Stimulated activated CD4-positive, alpha-beta T cell treated with anti-CD3 and anti-CD28 coated beads, Interleukin-15, amount 100 ng/mL, for 24 hours (primary cell): ENCODE results near the gene NUMBL.
A peak's percentile ranks its signal among the peaks of the same experiment; 100 is the strongest.
"Not testable (repeated sequence)": the region's sequence is repeated elsewhere in the genome, so short reads cannot be mapped to it uniquely, and the experiment has no call there.

ENCODE experiments used
- DNase-seq: peaks from one replicate; pipeline ENCODE4 v3.0.0-alpha.2; 2020

Gene NUMBL

DNA sequence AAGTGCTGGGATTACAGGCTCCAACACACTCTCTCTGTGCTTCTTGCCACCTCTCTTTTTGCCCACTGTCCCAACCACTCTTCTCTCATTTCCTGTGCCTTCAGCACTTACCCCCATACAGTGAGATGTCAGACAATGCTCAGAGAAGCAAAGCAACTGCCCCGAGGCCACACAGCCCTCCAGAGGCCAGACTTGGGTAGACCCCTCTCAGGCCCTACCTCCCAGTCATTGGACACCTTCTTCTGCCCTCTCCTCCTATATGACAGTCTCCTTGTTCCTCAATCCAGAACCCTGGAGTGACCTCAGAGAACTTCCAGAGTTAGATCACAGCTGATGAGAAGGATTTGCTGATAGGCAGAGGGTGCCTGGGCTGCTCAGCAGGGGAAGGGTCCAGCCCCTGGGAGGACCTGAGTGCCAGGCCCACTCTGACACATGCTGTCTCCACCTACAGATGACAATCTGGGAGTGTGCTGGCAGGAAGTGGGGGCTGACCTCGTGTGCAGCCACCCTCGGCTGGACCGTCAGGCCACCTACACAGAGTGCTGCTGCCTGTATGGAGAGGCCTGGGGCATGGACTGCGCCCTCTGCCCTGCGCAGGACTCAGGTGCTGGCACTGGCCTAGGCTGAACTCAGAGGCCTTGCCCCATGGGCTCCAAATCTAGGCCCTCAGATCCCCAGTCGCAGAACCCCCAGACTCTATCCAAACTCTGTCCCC lies 64.9 kb downstream of the NUMBL start:
- no peak for DNase-seq

DNA sequence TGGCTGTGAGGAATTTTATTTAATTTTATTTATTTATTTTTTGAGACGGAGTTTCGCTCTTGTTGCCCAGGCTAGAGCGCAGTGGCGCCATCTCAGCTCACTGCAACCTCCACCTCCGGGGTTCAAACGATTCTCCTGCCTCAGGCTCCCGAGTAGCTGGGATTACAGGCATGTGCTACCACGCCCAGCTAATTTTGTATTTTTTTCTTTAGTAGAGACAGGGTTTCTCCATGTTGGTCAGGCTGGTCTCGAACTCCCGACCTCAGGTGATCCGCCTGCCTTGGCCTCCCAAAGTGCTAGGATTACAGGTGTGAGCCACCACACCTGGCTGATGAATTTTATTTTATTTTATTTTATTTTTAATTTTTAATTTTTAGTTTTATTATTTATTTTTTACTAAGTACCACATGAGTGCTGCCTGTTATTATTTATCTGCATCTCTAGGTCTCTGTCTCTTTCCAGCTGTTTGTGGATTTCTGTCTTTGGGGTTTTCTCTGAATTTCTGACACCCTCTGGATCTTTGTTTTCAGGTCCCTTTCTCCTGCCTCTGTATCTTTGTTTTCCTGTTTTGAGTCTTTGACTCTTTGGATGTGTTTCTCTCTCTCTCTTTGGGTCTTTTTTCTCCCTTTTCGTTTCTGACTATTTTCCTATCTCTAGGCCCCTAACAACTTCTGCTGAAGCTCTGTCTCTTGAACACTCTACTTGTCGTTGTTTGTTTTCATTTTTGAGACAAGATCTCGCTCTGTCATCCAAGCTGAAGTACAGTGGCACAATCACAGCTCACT lies 65.9 kb downstream of the NUMBL start:
- DNase-seq, result not testable (repeated sequence)

DNA sequence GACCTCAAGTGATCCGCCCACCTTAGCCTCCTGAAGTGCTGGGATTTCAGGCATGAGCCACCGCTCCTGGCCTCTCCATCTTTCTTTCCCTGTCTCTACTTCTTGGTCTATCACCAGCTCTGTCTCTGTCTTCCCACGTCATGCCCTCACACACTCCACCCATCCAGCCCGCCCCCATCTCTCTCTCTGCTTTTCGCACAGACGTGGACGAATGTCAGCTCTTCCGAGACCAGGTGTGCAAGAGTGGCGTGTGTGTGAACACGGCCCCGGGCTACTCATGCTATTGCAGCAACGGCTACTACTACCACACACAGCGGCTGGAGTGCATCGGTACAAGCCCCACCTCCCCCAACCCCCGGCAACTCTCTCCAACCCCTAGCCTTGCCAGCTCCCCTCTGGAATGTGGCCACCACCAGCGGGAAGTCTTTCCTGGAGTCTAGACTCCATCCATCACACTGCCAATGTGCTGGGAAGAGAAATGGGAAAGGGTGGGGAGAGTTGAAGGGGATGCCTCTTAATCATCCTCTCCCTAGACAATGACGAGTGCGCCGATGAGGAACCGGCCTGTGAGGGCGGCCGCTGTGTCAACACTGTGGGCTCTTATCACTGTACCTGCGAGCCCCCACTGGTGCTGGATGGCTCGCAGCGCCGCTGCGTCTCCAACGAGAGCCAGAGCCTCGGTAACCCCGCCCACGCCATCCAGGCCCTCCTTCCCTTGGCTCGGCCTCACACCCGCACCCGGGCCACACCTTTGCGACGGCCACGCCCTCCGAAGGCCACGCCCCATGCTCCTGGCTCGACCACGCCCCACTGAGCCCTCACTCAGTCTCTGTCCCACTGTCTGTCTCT lies 66.8 kb downstream of the NUMBL start:
- peak; percentile 52 for DNase-seq

DNA sequence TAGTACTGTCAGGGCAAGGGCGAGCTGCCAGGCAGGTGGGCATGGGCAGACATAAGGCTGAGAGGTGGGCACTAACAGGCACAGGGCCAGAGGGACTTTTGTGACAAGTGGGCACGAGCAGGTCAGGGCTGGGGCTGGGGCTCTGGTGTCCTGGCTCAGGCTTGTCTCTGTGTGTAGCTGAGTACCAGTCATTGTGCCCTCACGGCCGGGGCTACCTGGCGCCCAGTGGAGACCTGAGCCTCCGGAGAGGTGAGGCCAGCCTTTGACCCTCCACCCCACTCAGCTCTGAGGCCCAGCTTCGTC lies 67.7 kb downstream of the NUMBL start:
- no peak for DNase-seq

DNA sequence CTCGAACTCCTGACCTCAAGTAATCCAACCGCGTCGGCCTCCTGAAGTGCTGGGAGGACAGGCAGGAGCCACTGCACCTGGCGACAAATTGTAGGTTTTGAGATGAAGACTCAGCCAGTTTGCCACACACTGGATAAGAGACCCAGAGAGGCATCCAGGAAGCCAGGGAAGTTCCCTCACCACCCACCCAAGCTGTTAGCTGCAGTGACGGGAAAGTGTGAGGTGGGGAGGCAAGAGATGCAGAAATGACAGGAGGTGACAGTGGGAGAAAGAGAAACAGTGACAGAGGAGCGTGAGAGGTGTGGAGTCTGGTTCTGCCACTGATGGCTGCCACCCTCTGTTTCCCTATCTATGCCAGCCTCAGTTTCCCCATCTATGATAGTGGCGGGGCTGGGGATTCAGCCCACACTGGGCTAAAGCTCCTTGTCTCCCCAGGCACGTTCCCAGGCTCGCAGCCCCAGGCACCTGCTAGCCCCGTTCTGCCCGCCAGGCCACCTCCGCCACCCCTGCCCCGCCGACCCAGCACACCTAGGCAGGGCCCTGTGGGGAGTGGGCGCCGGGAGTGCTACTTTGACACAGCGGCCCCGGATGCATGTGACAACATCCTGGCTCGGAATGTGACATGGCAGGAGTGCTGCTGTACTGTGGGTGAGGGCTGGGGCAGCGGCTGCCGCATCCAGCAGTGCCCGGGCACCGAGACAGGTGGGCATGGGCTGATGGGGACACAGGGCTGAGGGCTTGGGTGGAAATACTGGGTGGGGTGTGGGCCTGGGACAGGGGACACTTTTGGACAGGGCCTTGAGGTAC lies 68.3 kb downstream of the NUMBL start:
- DNase-seq, result no peak

DNA sequence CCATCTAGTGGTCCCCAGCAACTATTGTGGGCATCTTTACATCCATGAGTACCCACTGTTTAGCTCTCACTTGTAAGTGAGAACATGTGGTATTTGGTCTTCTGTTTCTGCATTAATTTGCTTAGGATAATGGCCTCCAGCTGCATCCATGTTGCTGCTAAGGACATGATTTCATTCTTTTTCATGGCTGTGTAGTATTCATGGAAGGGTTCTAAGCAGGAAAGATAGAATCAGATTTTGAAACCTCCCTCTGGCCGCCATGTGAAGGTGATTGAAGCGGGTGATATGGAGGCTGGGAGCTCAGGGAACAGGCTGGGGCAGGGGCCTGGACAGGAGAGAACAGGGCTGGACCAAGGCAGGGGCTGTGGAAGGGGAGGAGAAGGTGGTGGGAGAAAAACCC lies 69.2 kb downstream of the NUMBL start:
- DNase-seq, result no peak

DNA sequence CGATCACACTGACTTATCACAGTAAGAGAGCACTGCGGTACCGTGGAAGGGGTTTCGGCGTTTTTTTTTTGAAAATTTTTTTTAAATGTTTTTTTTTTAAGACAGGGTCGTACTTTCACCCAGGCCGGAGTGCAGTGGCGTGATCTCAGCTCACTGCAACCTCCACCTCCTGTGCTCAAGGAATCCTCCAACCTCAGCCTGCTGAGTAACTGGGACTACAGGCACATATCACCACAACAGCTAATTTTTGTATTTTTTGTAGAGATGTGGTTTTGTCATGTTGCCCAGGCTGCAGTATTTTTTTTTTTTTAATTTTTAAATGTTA lies 70.3 kb downstream of the NUMBL start:
- no peak for DNase-seq

DNA sequence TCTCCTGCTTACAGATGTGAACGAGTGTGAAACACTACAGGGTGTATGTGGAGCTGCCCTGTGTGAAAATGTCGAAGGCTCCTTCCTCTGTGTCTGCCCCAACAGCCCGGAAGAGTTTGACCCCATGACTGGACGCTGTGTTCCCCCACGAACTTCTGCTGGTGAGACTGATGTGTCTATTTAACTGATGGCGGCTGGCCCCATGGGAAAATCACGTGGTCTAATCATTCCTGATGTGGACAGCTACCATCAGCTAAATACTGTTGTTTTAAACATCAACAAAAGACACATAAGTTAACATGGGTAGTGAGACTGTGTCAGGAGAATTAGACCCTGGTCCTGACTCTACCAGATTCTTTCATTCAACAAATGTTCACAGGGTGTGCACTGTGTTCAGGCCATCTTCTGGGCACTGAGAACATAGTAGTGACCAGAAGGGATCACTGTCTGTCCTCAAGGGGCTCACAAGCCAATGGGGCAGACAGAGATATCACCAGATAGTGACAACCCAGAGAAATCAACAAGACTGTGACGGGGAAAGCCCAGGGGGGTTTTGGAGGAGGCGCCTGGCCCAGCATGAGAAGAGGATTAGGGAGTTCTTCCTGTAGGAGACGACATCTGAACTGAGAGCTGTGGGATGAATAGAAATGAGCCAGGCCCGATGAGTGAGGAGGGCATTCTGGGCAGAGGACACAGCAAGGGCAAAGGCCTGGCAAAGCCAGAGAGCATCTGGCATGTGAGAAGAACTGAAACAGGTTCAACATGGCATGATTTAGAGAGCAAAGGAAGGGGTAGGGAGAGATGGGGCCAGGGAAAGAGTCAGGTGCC lies 70.9 kb downstream of the NUMBL start:
- DNase-seq, result no peak

DNA sequence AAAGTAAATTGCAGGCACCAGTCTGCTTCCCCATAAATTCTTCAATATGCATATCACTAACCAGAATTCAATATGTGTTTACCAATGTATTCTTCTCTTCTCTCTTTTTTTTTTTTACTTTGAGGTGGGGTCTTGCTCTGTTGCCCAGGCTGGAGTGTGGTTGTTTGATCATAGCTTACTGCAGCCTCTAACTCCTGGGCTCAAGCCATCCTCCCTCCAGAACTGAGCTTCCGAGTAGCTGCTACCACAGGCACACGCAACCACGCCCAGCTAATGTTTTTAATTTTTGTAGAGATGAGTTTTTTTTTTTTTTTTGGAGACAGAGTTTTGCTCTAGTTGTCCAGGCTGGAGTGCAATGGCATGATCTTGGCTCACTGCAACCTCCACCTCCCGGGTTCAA lies 72.5 kb downstream of the NUMBL start:
- no peak for DNase-seq

DNA sequence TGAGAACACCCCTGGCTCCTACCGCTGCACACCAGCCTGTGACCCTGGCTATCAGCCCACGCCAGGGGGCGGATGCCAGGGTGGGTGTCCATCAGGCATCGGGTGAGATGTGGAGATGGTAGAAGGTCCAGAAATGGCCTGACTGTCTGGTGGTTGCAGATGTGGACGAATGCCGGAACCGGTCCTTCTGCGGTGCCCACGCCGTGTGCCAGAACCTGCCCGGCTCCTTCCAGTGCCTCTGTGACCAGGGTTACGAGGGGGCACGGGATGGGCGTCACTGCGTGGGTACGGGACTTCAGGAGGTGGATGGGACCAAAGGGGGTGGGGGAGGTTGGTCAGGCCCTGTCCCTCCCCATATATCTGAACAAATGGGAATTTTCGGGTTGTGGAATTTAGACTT lies 73.5 kb downstream of the NUMBL start:
- DNase-seq, result no peak

DNA sequence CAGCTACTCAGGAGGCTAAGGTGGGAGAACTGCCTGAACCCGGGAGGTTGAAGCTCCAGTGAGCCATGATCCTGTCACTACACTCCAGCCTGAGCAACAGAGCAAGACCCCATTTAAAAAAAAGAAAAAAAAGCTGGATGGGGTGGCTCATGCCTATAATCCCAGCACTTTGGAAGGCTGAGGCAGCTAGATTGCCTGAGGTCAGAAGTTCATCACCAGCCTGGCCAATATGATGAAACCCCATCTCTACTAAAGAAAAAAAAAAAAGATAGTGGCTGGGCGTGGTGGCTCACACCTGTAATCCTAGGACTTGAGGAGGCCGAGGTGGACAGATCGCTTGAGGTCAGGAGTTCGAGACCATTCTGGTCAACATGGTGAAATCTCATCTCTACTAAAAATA lies 74.3 kb downstream of the NUMBL start:
- DNase-seq, result no peak
